Loucy (cell line): Measurements from ENCODE around the gene POU2F3.

Experiments used
- H2AFZ ChIP-seq: fragments of 200-600 bp; sonication (generic); 2 replicates; pipeline ENCODE4 v1.6.0; 2016; ENCODE audit warnings: antibody characterized with exemption, mild to moderate bottlenecking, low read length, moderate library complexity
- H3F3A ChIP-seq: fragments of 200-600 bp; 2 replicates; pipeline ENCODE4 v1.6.0; 2016; ENCODE audit warnings: antibody characterized with exemption, low read depth, mild to moderate bottlenecking
- H3K27me3 ChIP-seq: fragments of 200-600 bp; sonication (generic); 2 replicates; pipeline ENCODE4 v1.6.1; 2014; ENCODE audit warnings: low read length, mild to moderate bottlenecking; ENCODE audit not compliant: insufficient read depth, poor library complexity, severe bottlenecking
- H3K36me3 ChIP-seq: fragments of 200-600 bp; sonication (generic); 2 replicates; pipeline ENCODE4 v1.6.1; 2016; ENCODE audit warnings: low read length; ENCODE audit not compliant: insufficient read depth
- H3K4me1 ChIP-seq: fragments of 200-600 bp; sonication (generic); 2 replicates; pipeline ENCODE4 v1.5.1; 2014; ENCODE audit warnings: low read length, mild to moderate bottlenecking; ENCODE audit not compliant: insufficient read depth, poor library complexity, severe bottlenecking
- H3K4me2 ChIP-seq: fragments of 200-600 bp; sonication (generic); 2 replicates; pipeline ENCODE4 v1.6.0; 2014; ENCODE audit warnings: antibody characterized with exemption, low read length, low read depth, mild to moderate bottlenecking; ENCODE audit not compliant: poor library complexity, severe bottlenecking
- H3K4me3 ChIP-seq: fragments of 200-600 bp; sonication (generic); 2 replicates; pipeline ENCODE4 v1.5.1; 2014; ENCODE audit warnings: low read length, mild to moderate bottlenecking, mixed read lengths; ENCODE audit not compliant: poor library complexity, severe bottlenecking
- H3K79me2 ChIP-seq: fragments of 200-600 bp; sonication (generic); 2 replicates; pipeline ENCODE4 v1.6.1; 2014; ENCODE audit warnings: low read length; ENCODE audit not compliant: insufficient read depth
- H3K9ac ChIP-seq: fragments of 200-600 bp; sonication (generic); 2 replicates; pipeline ENCODE4 v1.6.0; 2014; ENCODE audit warnings: mild to moderate bottlenecking, low read depth, low read length, moderate library complexity; ENCODE audit not compliant: poor library complexity, severe bottlenecking
- H3K9me2 ChIP-seq: fragments of 200-600 bp; sonication (generic); replicated peaks from 2 replicates; pipeline ENCODE4 v1.6.1; 2016; ENCODE audit warnings: low read depth, low read length, mixed read lengths
- H3K9me3 ChIP-seq: fragments of 200-600 bp; sonication (generic); 2 replicates; pipeline ENCODE4 v1.6.1; 2014; ENCODE audit warnings: mild to moderate bottlenecking, antibody characterized with exemption, low read length, low read depth; ENCODE audit not compliant: insufficient read depth
- H4K20me1 ChIP-seq: fragments of 200-600 bp; sonication (generic); 2 replicates; pipeline ENCODE4 v1.6.0; 2014; ENCODE audit warnings: antibody characterized with exemption, low read length, mild to moderate bottlenecking; ENCODE audit not compliant: insufficient read depth, poor library complexity, severe bottlenecking
- EZH2phosphoT487 ChIP-seq: fragments of 200-600 bp; IDR thresholded peaks from 2 replicates; pipeline ENCODE4 v1.6.1; 2018; ENCODE audit warnings: antibody characterized with exemption, mild to moderate bottlenecking, moderate library complexity, borderline replicate concordance
- TF ChIP-seq, protein P1 (sequence below): fragments of 200-600 bp; sonication (generic); conservative IDR thresholded peaks from 2 replicates; pipeline ENCODE4 v1.5.1; 2014; ENCODE audit warnings: mild to moderate bottlenecking, antibody characterized with exemption, low read length

POU2F3 gene

DNA sequence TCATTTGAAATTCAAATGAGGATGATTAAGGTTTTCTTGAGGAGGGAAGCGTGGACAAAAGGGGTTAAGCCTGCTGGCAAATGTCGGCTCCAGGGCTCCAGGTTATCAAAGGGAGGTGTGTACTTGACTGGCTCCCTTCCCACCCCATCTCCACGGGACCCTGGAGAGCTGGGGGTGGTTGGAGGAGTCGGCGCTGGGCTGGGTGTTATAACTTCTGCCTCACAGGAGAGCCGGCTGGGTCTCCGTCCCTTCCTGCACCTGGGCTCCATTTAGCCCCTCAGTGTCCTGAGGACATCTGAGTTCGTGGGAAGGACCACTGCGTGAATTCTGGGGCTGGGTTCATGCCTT is 15.6 kb downstream of the POU2F3 start:
- no peak overlapping the region for H3K4me2 ChIP-seq
- no peaks in the 10 kb centered on the region for H3K9me2 ChIP-seq
- no peaks in the 10 kb centered on the region for H3K4me1 ChIP-seq
- H3K36me3 ChIP-seq, result no peaks in the 10 kb centered on the region
- no peaks in the 10 kb centered on the region for H3K27me3 ChIP-seq
- H3K79me2 ChIP-seq, result no peaks in the 10 kb centered on the region
- TF ChIP-seq, protein P1, sequence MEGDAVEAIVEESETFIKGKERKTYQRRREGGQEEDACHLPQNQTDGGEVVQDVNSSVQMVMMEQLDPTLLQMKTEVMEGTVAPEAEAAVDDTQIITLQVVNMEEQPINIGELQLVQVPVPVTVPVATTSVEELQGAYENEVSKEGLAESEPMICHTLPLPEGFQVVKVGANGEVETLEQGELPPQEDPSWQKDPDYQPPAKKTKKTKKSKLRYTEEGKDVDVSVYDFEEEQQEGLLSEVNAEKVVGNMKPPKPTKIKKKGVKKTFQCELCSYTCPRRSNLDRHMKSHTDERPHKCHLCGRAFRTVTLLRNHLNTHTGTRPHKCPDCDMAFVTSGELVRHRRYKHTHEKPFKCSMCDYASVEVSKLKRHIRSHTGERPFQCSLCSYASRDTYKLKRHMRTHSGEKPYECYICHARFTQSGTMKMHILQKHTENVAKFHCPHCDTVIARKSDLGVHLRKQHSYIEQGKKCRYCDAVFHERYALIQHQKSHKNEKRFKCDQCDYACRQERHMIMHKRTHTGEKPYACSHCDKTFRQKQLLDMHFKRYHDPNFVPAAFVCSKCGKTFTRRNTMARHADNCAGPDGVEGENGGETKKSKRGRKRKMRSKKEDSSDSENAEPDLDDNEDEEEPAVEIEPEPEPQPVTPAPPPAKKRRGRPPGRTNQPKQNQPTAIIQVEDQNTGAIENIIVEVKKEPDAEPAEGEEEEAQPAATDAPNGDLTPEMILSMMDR, result no peak
- TF ChIP-seq EZH2phosphoT487, result no peak
- H3K9ac ChIP-seq, result no peak overlapping the region
- no peak overlapping the region for H3K4me3 ChIP-seq
- H4K20me1 ChIP-seq, result no peaks in the 10 kb centered on the region
- no peak overlapping the region for H2AFZ ChIP-seq
- no peaks in the 10 kb centered on the region for H3F3A ChIP-seq
- H3K9me3 ChIP-seq, result no peaks in the 10 kb centered on the region

DNA sequence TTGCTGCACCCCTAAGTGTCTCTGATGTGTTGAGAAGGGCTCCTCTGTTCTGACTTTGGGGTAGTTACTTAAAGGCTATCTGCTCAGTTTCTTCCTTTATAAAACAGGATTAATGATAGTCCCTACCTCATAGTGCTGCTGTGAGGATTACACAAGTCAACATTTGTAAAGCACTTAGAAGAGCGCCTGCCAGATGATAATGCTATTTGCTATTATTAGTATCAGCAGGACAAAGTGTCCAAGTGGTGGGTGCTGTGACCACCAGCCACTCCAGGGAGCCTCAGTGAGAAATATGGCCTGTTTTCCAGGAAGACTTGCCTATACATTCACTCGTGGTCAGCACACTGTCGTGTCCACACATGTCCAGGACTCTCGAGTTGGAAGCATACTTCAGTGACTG is 16.2 kb downstream of the POU2F3 start:
- Histone ChIP-seq H3K36me3 (no peaks in the 10 kb centered on the region), H3K4me1 (no peaks in the 10 kb centered on the region), H3K79me2 (no peaks in the 10 kb centered on the region), H3K9ac (no peak overlapping the region), H2AFZ (no peak overlapping the region), H4K20me1 (no peaks in the 10 kb centered on the region), H3F3A (no peaks in the 10 kb centered on the region), H3K4me3 (no peak overlapping the region), H3K27me3 (no peaks in the 10 kb centered on the region), H3K9me2 (no peaks in the 10 kb centered on the region), H3K4me2 (no peak overlapping the region), H3K9me3 (no peaks in the 10 kb centered on the region)
- no peak for TF ChIP-seq EZH2phosphoT487

DNA sequence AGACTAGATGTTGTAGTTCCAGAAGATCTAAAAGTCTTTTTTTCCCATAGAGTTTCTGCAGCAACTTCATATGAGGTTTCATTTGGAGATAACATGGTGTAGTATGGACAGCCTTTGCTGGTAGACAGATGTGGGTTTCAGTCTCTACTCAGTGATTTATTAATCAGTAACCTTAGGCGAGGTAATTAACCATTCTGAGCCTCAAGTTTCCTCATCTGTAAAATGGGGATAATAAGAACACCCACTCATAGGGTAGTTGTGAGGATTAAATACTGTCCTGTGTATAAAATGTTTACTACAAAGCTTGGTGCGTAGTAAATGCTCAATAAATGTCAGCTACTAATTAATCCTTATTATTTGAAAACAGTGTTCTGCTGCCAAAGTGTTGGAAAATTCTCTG is 16.8 kb downstream of the POU2F3 start:
- Histone ChIP-seq H3K9me2 (no peaks in the 10 kb centered on the region), H3K9ac (no peak overlapping the region), H3K36me3 (no peaks in the 10 kb centered on the region), H3K4me1 (no peaks in the 10 kb centered on the region), H3K4me3 (no peak overlapping the region), H3K4me2 (no peak overlapping the region), H3K9me3 (no peaks in the 10 kb centered on the region), H3K27me3 (no peaks in the 10 kb centered on the region), H3K79me2 (no peaks in the 10 kb centered on the region), H4K20me1 (no peaks in the 10 kb centered on the region), H3F3A (no peaks in the 10 kb centered on the region), H2AFZ (no peak overlapping the region)
- no peak for TF ChIP-seq EZH2phosphoT487
- TF ChIP-seq, protein P1, result no peak

DNA sequence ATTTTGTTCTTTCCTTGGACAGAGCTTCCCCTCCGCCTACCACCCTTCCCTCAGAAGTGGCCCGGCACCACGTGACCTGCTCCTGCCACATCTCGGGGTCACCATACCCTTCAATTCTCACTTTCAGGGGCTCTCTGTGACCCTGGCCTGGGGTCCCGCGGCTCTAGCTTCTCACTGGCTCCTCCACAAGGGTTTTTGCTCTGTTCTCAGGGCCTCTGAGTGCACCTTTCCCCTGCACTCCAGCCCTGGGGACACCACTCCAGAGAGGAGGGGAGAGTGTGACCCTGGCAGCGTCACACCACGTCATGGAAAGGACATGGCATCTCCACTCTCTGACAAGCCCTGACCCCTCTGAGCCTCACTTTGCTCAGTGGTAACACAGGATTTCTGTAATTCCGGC is 17.4 kb downstream of the POU2F3 start:
- Histone ChIP-seq H3F3A (no peaks in the 10 kb centered on the region), H2AFZ (no peak overlapping the region), H3K4me1 (no peaks in the 10 kb centered on the region), H3K9me2 (no peaks in the 10 kb centered on the region), H3K9me3 (no peaks in the 10 kb centered on the region), H3K27me3 (no peaks in the 10 kb centered on the region), H4K20me1 (no peaks in the 10 kb centered on the region), H3K79me2 (no peaks in the 10 kb centered on the region), H3K36me3 (no peaks in the 10 kb centered on the region), H3K4me3 (no peak overlapping the region), H3K4me2 (no peak overlapping the region), H3K9ac (no peak overlapping the region)
- no peak for TF ChIP-seq EZH2phosphoT487
- TF ChIP-seq, protein P1, result no peak
